ENCODE measurements around the gene OTX2. TPM values are rescaled to one million over a fixed set of nuclear protein-coding genes. Genes with fewer than 3 reads are reported as not detected.

OTX2 gene
- total and polyA plus RNA-seq, 7 experiments from 2014 or later, result not detected

GRCh38 chr14:56844406-56845002 is 34.2 kb upstream of the OTX2 start:
- ChIA-PET POLR2A (no interaction called here), CTCF (no interaction called here)
- no peak overlapping the region for H3K4me3 ChIP-seq (ENCODE audit: low read length)
- no peak overlapping the region for H3K27ac Mint-ChIP-seq
- peaks cover 0 to 12% (median 2%) of the 10 kb centered on the region in 11 donors for H3K9me3 Mint-ChIP-seq
- no peak overlapping the region for H3K27ac ChIP-seq (ENCODE audit: low read depth, low read length)
- no peaks in the 10 kb centered on the region for H3K27me3 ChIP-seq (ENCODE audit: control insufficient read depth in 2 of 2, insufficient read depth in 2 of 2, low read length in 2 of 2)
- peak overlapping the region in 6 of 10 donors; percentile 15 to 68 (median 45) for H3K4me3 Mint-ChIP-seq
- H3K27me3 Mint-ChIP-seq, result peaks cover 26 to 48% (median 44%) of the 10 kb centered on the region in 5 donors
- peaks cover 0 to 4% (median 0%) of the 10 kb centered on the region in 7 donors for H3K4me1 Mint-ChIP-seq
- no peaks in the 10 kb centered on the region for H3K36me3 Mint-ChIP-seq
- no peaks in the 10 kb centered on the region for H3K4me1 ChIP-seq (ENCODE audit: control insufficient read depth in 2 of 2, insufficient read depth in 2 of 2, low read length in 2 of 2)
- DNase-seq, result no peak
- no peak for ATAC-seq
- H3K36me3 ChIP-seq (ENCODE audit: control insufficient read depth in 2 of 3, insufficient read depth in 3 of 3, low read length in 3 of 3), result no peaks in the 10 kb centered on the region
- no peaks in the 10 kb centered on the region for H3K9me3 ChIP-seq (ENCODE audit: control insufficient read depth in 2 of 3, low read length in 3 of 3)
- intact Hi-C loops (cut with micrococcal nuclease), result no loop called here

DNA sequence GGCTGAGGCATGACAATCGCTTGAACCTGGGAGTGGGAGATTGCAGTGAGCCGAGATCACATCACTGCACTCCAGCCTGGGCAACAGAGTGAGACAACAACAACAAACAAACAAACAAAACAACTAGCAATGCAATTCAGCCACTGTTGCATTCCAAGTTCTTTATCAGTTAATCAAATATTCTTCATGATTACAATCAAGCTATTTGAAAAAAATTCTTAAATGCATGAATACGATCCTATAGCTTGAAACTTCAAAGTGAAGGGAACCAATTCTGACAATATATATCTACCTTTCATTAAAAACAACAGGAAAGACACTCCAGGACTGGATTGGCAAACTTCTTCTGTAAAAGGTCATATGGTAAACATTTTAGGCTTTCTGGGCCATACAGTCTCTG is 31.3 kb upstream of the OTX2 start:
- H3K36me3 ChIP-seq (ENCODE audit: control insufficient read depth in 2 of 3, insufficient read depth in 3 of 3, low read length in 3 of 3), result no peaks in the 10 kb centered on the region
- no peak overlapping the region for H3K4me3 ChIP-seq (ENCODE audit: low read length)
- H3K27me3 ChIP-seq (ENCODE audit: control insufficient read depth in 2 of 2, insufficient read depth in 2 of 2, low read length in 2 of 2), result no peaks in the 10 kb centered on the region
- H3K4me1 ChIP-seq (ENCODE audit: control insufficient read depth in 2 of 2, insufficient read depth in 2 of 2, low read length in 2 of 2), result no peaks in the 10 kb centered on the region
- H3K9me3 Mint-ChIP-seq, result peaks cover 0 to 12% (median 1%) of the 10 kb centered on the region in 11 donors
- no peak overlapping the region for H3K27ac Mint-ChIP-seq
- ChIA-PET POLR2A (no interaction called here), CTCF (no interaction called here)
- no peak overlapping the region for H3K27ac ChIP-seq (ENCODE audit: low read depth, low read length)
- intact Hi-C loops (cut with micrococcal nuclease), result no loop called here
- no peaks in the 10 kb centered on the region for H3K36me3 Mint-ChIP-seq
- ATAC-seq, result no peak
- H3K9me3 ChIP-seq (ENCODE audit: control insufficient read depth in 2 of 3, low read length in 3 of 3), result no peaks in the 10 kb centered on the region
- H3K27me3 Mint-ChIP-seq, result peaks cover 15 to 34% (median 29%) of the 10 kb centered on the region in 5 donors
- H3K4me3 Mint-ChIP-seq, result no peak overlapping the region
- peaks cover 0 to 4% (median 0%) of the 10 kb centered on the region in 7 donors for H3K4me1 Mint-ChIP-seq
- no peak for DNase-seq

GRCh38 chr14:56840221-56840620 is 29.9 kb upstream of the OTX2 start:
- Histone ChIP-seq H3K4me3 (ENCODE audit: low read length) (no peak overlapping the region), H3K4me1 (ENCODE audit: control insufficient read depth in 2 of 2, insufficient read depth in 2 of 2, low read length in 2 of 2) (no peaks in the 10 kb centered on the region), H3K27ac (ENCODE audit: low read depth, low read length) (no peak overlapping the region), H3K27me3 (ENCODE audit: control insufficient read depth in 2 of 2, insufficient read depth in 2 of 2, low read length in 2 of 2) (no peaks in the 10 kb centered on the region), H3K36me3 (ENCODE audit: control insufficient read depth in 2 of 3, insufficient read depth in 3 of 3, low read length in 3 of 3) (no peaks in the 10 kb centered on the region), H3K9me3 (ENCODE audit: control insufficient read depth in 2 of 3, low read length in 3 of 3) (no peaks in the 10 kb centered on the region)
- no peak for ATAC-seq
- Mint-ChIP-seq H3K4me1 (peaks cover 0 to 4% (median 0%) of the 10 kb centered on the region in 7 donors), H3K27ac (no peak overlapping the region), H3K9me3 (peaks cover 0 to 12% (median 1%) of the 10 kb centered on the region in 11 donors), H3K27me3 (peaks cover 12 to 28% (median 17%) of the 10 kb centered on the region in 5 donors), H3K36me3 (no peaks in the 10 kb centered on the region), H3K4me3 (no peak overlapping the region)
- DNase-seq, result no peak
- intact Hi-C loops (cut with micrococcal nuclease), result no loop called here
- CTCF ChIA-PET, result no interaction called here
- POLR2A ChIA-PET, result no interaction called here

DNA sequence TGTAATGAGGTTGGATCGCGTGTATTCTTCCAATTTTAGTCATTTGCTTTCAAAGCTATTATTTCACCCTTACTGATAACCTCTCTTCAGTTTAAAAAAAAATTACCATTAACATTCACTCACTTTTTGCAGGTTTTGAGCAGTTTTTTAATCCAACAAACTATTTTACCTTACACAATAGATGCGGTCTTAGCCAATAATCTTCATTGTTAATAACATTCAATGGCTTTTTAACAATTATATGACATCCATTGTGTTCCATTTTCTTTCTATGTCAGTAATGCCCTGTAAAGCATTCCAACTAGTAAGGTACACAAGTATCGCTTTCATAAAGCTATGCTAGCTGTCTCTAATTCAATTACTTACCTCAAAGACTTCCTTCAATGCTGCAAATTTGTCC is 18.9 kb upstream of the OTX2 start:
- Histone ChIP-seq H3K36me3 (ENCODE audit: control insufficient read depth in 2 of 3, insufficient read depth in 3 of 3, low read length in 3 of 3) (no peaks in the 10 kb centered on the region), H3K27ac (ENCODE audit: low read depth, low read length) (no peak overlapping the region), H3K9me3 (ENCODE audit: control insufficient read depth in 2 of 3, low read length in 3 of 3) (no peaks in the 10 kb centered on the region), H3K4me3 (ENCODE audit: low read length) (no peak overlapping the region), H3K27me3 (ENCODE audit: control insufficient read depth in 2 of 2, insufficient read depth in 2 of 2, low read length in 2 of 2) (no peaks in the 10 kb centered on the region), H3K4me1 (ENCODE audit: control insufficient read depth in 2 of 2, insufficient read depth in 2 of 2, low read length in 2 of 2) (no peaks in the 10 kb centered on the region)
- Mint-ChIP-seq H3K4me3 (no peak overlapping the region), H3K27me3 (peaks cover 0 to 46% (median 19%) of the 10 kb centered on the region in 5 donors), H3K27ac (no peak overlapping the region), H3K4me1 (no peaks in the 10 kb centered on the region), H3K9me3 (peaks cover 0 to 6% (median 0%) of the 10 kb centered on the region in 11 donors), H3K36me3 (peaks cover 0 to 3% (median 0%) of the 10 kb centered on the region in 5 donors)
- no peak for ATAC-seq
- DNase-seq, result no peak
- CTCF ChIA-PET, result no interaction called here
- intact Hi-C loops (cut with micrococcal nuclease), result no loop called here
- POLR2A ChIA-PET, result no interaction called here

- no peaks in the 10 kb centered on the region for H3K4me1 ChIP-seq (ENCODE audit: control insufficient read depth in 2 of 2, insufficient read depth in 2 of 2, low read length in 2 of 2)
- CTCF ChIA-PET, result no interaction called here
- no peak overlapping the region for H3K4me3 Mint-ChIP-seq
- H3K27me3 Mint-ChIP-seq, result peaks cover 5 to 46% (median 32%) of the 10 kb centered on the region in 5 donors
- no peaks in the 10 kb centered on the region for H3K36me3 Mint-ChIP-seq
- intact Hi-C loops (cut with micrococcal nuclease), result no loop called here
- H3K27me3 ChIP-seq (ENCODE audit: control insufficient read depth in 2 of 2, insufficient read depth in 2 of 2, low read length in 2 of 2), result no peaks in the 10 kb centered on the region
- H3K9me3 ChIP-seq (ENCODE audit: control insufficient read depth in 2 of 3, low read length in 3 of 3), result no peaks in the 10 kb centered on the region
- ATAC-seq (no peak), DNase-seq (no peak)
- POLR2A ChIA-PET, result no interaction called here
- H3K4me3 ChIP-seq (ENCODE audit: low read length), result no peak overlapping the region
- no peak overlapping the region for H3K27ac Mint-ChIP-seq
- no peaks in the 10 kb centered on the region for H3K4me1 Mint-ChIP-seq
- peaks cover 0 to 3% (median 0%) of the 10 kb centered on the region in 11 donors for H3K9me3 Mint-ChIP-seq
- no peaks in the 10 kb centered on the region for H3K36me3 ChIP-seq (ENCODE audit: control insufficient read depth in 2 of 3, insufficient read depth in 3 of 3, low read length in 3 of 3)
- H3K27ac ChIP-seq (ENCODE audit: low read depth, low read length), result no peak overlapping the region
Observed at GRCh38 chr14:56826214-56826613, 15.9 kb upstream of the OTX2 start.

GRCh38 chr14:56821805-56822610 is 11.7 kb upstream of the OTX2 start:
- H3K9me3 ChIP-seq (ENCODE audit: control insufficient read depth in 2 of 3, low read length in 3 of 3), result no peaks in the 10 kb centered on the region
- no peak overlapping the region for H3K27ac ChIP-seq (ENCODE audit: low read depth, low read length)
- H3K36me3 ChIP-seq (ENCODE audit: control insufficient read depth in 2 of 3, insufficient read depth in 3 of 3, low read length in 3 of 3), result no peaks in the 10 kb centered on the region
- Mint-ChIP-seq H3K4me1 (peaks cover 0 to 4% (median 0%) of the 10 kb centered on the region in 7 donors), H3K36me3 (no peaks in the 10 kb centered on the region), H3K27ac (no peak overlapping the region), H3K27me3 (peaks cover 36 to 58% (median 45%) of the 10 kb centered on the region in 5 donors), H3K4me3 (no peak overlapping the region), H3K9me3 (peaks cover 0 to 4% (median 0%) of the 10 kb centered on the region in 11 donors)
- H3K4me1 ChIP-seq (ENCODE audit: control insufficient read depth in 2 of 2, insufficient read depth in 2 of 2, low read length in 2 of 2), result no peaks in the 10 kb centered on the region
- DNase-seq, result no peak
- no peak overlapping the region for H3K4me3 ChIP-seq (ENCODE audit: low read length)
- intact Hi-C loops (cut with micrococcal nuclease), result no loop called here
- H3K27me3 ChIP-seq (ENCODE audit: control insufficient read depth in 2 of 2, insufficient read depth in 2 of 2, low read length in 2 of 2), result peaks cover 0 to 4% of the 10 kb centered on the region in 2 donors
- CTCF ChIA-PET, result no interaction called here
- no peak for ATAC-seq
- POLR2A ChIA-PET, result no interaction called here

All from naive thymus-derived CD4-positive, alpha-beta T cell (primary cell).